Panc1 (cell line): ENCODE results near the gene PTPRK. TPM values are rescaled to one million over a fixed set of nuclear protein-coding genes. Genes with fewer than 3 reads are reported as not detected.

ENCODE experiments used
- ATAC-seq: fragments of 200-7000 bp; cut with Tn5 transposase; 2 replicates; pipeline ENCODE4 v1.9.1; 2020; ENCODE audit warnings: mild to moderate bottlenecking, moderate library complexity
- BruUV-seq: library from RNA; stranded (reverse); fragments of 400-500 nt; replicated peaks from 2 replicates; lab custom pipeline; 2021; lab: Mats Ljungman, UMichigan
- CTCF ChIA-PET: fragments of 300-600 bp; sonication (Branson Sonifier 250); formaldehyde crosslinking; loops from one replicate; lab custom pipeline; 2022; ENCODE audit warnings: antibody characterized with exemption; lab: Charles Lee
- POLR2A ChIA-PET: fragments of 300-600 bp; sonication (Branson Sonifier 250); formaldehyde crosslinking; loops from one replicate; lab custom pipeline; 2022; ENCODE audit warnings: antibody characterized with exemption; lab: Charles Lee
- DNase-seq: peaks from one replicate; pipeline ENCODE4 v3.0.0-alpha.2; 2010; ENCODE audit warnings: low read depth, low spot score
- H3K27ac ChIP-seq: 2 replicates; pipeline ENCODE4 v1.5.1; 2011; ENCODE audit warnings: mild to moderate bottlenecking, low read length, inconsistent platforms
- H3K27me3 ChIP-seq: fragments of 200-500 bp; sonication (Bioruptor generic); 2 replicates; pipeline ENCODE4 v1.6.0; 2014; ENCODE audit warnings: low read length, inconsistent platforms; ENCODE audit not compliant: control insufficient read depth, insufficient read depth
- H3K36me3 ChIP-seq: fragments of 200-500 bp; sonication (Bioruptor generic); 2 replicates; pipeline ENCODE4 v1.5.1; 2014; ENCODE audit warnings: inconsistent platforms, mild to moderate bottlenecking, low read length, moderate library complexity; ENCODE audit not compliant: control insufficient read depth, insufficient read depth
- H3K4me1 ChIP-seq: 2 replicates; pipeline ENCODE4 v1.5.1; 2011; ENCODE audit warnings: inconsistent platforms, mild to moderate bottlenecking, low read length, moderate library complexity; ENCODE audit not compliant: control insufficient read depth, insufficient read depth
- H3K4me3 ChIP-seq, 2 experiments: 2 replicates each; pipeline ENCODE4 v1.5.1; 2011 to 2012; ENCODE audit warnings: low read depth in 2 of 2, low read length in 2 of 2, mild to moderate bottlenecking in 2 of 2, inconsistent platforms in 1 of 2, moderate library complexity in 1 of 2
- H3K9me3 ChIP-seq: fragments of 200-500 bp; sonication (Bioruptor generic); 2 replicates; pipeline ENCODE4 v1.5.1; 2014; ENCODE audit warnings: low read depth, mild to moderate bottlenecking, inconsistent platforms, low read length, moderate library complexity; ENCODE audit not compliant: control insufficient read depth, insufficient read depth
- CTCF ChIP-seq: fragments of 450-650 bp; IDR thresholded peaks from 2 replicates; pipeline ENCODE4 v1.5.1; 2017; ENCODE audit warnings: mild to moderate bottlenecking
- POLR2AphosphoS5 ChIP-seq: IDR thresholded peaks from 2 replicates; pipeline ENCODE4 v1.6.1; 2012; ENCODE audit warnings: mild to moderate bottlenecking, low read depth, low read length, moderate library complexity
- REST ChIP-seq, 2 experiments: IDR thresholded peaks; 2 replicates each; pipeline ENCODE4 v1.6.1; 2011 to 2012; ENCODE audit warnings: low read depth in 2 of 2, control low read depth in 1 of 2, low read length in 1 of 2, mild to moderate bottlenecking in 1 of 2, moderate library complexity in 1 of 2; ENCODE audit not compliant: insufficient read depth in 1 of 2
- SIN3A ChIP-seq: IDR thresholded peaks from 2 replicates; pipeline ENCODE4 v1.6.1; 2012; ENCODE audit warnings: low read depth, mild to moderate bottlenecking, low read length, moderate library complexity, borderline replicate concordance; ENCODE audit not compliant: insufficient read depth
- TCF7L2 ChIP-seq: IDR thresholded peaks from 2 replicates; pipeline ENCODE4 v1.6.1; 2011; ENCODE audit warnings: mild to moderate bottlenecking, low read depth, low read length, inconsistent platforms
- in situ Hi-C: cut with HindIII; loops from 2 replicates; pipeline ENCODE4 v1.10.0; 2016; ENCODE audit warnings: low sequenced_read_pairs, low pct_unique_long_range_greater_than_20kb
- intact Hi-C: fragments of 100-400 bp; cut with micrococcal nuclease; formaldehyde crosslinking; loops from one replicate; pipeline ENCODE4 v1.10.0; 2022; ENCODE audit not compliant: unreplicated experiment
- total RNA-seq: library from RNA; stranded (reverse); gene quantifications from one replicate; pipeline ENCODE4 v1.2.1, GENCODE V29; 2021; ENCODE audit not compliant: unreplicated experiment

PTPRK gene
- total RNA-seq, 1 experiment from 2014 or later = 61.8 TPM

- intact Hi-C loops (loop anchor here (10.0 kb wide), 2 partner anchors 661 to 781 kb away; no protein-coding TSS in a partner anchor), in situ Hi-C loops (no loop called here)
- Histone ChIP-seq H3K9me3 (no peaks in the 10 kb centered on the region), H3K27me3 (no peaks in the 10 kb centered on the region), H3K4me3 (peak overlapping the region in 1 of 2 experiments; percentile 15; a peak in 2 of 4 replicates), H3K27ac (peak overlapping the region; percentile 67), H3K4me1 (peaks cover 71% of the 10 kb centered on the region), H3K36me3 (peaks cover 4% of the 10 kb centered on the region; the same call in 1 of the 2 replicates)
- no peak for TF ChIP-seq POLR2AphosphoS5
- TF ChIP-seq REST (IDR thresholded peaks at IDR 0.05; ENCODE audit: insufficient read depth in 1 of 2, low read depth in 2 of 2, low read length in 1 of 2) = no peak
- TF ChIP-seq TCF7L2 = no peak
- TF ChIP-seq CTCF = no peak
- no peak for TF ChIP-seq SIN3A
- BruUV-seq = no TSS peak
- POLR2A ChIA-PET = no interaction called here
- CTCF ChIA-PET = interaction anchor here (0.7 to 0.9 kb wide), 2 partner anchors 23 to 662 kb away, joined by 3 to 4 read pairs; no protein-coding TSS in a partner anchor
- ATAC-seq (no peak), DNase-seq (no peak)
Observed at GRCh38 chr6:128515550-128516513, 4.6 kb downstream of the PTPRK start.

- Histone ChIP-seq H3K9me3 (no peaks in the 10 kb centered on the region), H3K27ac (peak overlapping the region; percentile 69; the same call in 1 of the 2 replicates), H3K4me1 (peaks cover 90% of the 10 kb centered on the region), H3K36me3 (no peaks in the 10 kb centered on the region), H3K4me3 (no peak overlapping the region), H3K27me3 (no peaks in the 10 kb centered on the region)
- CTCF ChIA-PET = interaction anchor here (0.7 kb wide), 2 partner anchors 659 to 1065 kb away, joined by 3 to 4 read pairs; no protein-coding TSS in a partner anchor
- intact Hi-C loops (loop anchor here (10.0 kb wide), 2 partner anchors 659 to 779 kb away; no protein-coding TSS in a partner anchor), in situ Hi-C loops (no loop called here)
- DNase-seq = no peak
- POLR2A ChIA-PET = interaction anchor here (0.7 kb wide), 3 partner anchors 8 to 756 kb away, joined by 3 to 5 read pairs (median 3); no protein-coding TSS in a partner anchor
- ATAC-seq = no peak
- no TSS peak for BruUV-seq
- TF ChIP-seq POLR2AphosphoS5 (no peak), CTCF (no peak), REST (IDR thresholded peaks at IDR 0.05; ENCODE audit: insufficient read depth in 1 of 2, low read depth in 2 of 2, low read length in 1 of 2) (no peak), TCF7L2 (no peak), SIN3A (no peak)
Observed at GRCh38 chr6:128513878-128514277, 6.5 kb downstream of the PTPRK start.
